ENCODE measurements around the gene HSP90AA1. TPM values are rescaled to one million over a fixed set of nuclear protein-coding genes. Genes with fewer than 3 reads are reported as not detected.

HSP90AA1 gene
- total and polyA plus RNA-seq, 3 donors from 2014 or later, result 385 to 638 (median 519) TPM

GRCh38 chr14:102063808-102064429 lies 22.9 kb downstream of the HSP90AA1 start:
- H3K27me3 ChIP-seq, result no peaks in the 10 kb centered on the region
- no peaks in the 10 kb centered on the region for H3K36me3 ChIP-seq (ENCODE audit: low read depth, missing control alignments)
- 59 to 67% methylated on average over 14 of the region's 14 CpGs for WGBS, 2 donors
- DNase-seq, result no peak
- H3K4me1 ChIP-seq, result peaks cover 4% of the 10 kb centered on the region
- H3K4me3 ChIP-seq, result no peak overlapping the region
- intact Hi-C loops (cut with DNase I; ENCODE audit: low total_unique reads), result no loop called here
- no peaks in the 10 kb centered on the region for H3K9me3 ChIP-seq
- TF ChIP-seq POLR2A (IDR thresholded peaks at IDR 0.05), result no peak
- no peak overlapping the region for H3K27ac ChIP-seq

GRCh38 chr14:102063109-102063807 lies 23.6 kb downstream of the HSP90AA1 start:
- Histone ChIP-seq H3K4me3 (no peak overlapping the region), H3K4me1 (peaks cover 4% of the 10 kb centered on the region), H3K27me3 (no peaks in the 10 kb centered on the region), H3K27ac (no peak overlapping the region), H3K9me3 (no peaks in the 10 kb centered on the region), H3K36me3 (ENCODE audit: low read depth, missing control alignments) (no peaks in the 10 kb centered on the region)
- no peak for TF ChIP-seq POLR2A (IDR thresholded peaks at IDR 0.05)
- TF ChIP-seq CTCF (IDR thresholded peaks at IDR 0.05), result peak in 2 of 3 experiments; percentile 26 to 35
- WGBS, 2 donors, result 17 to 22% methylated on average over 16 to 26 of the region's 26 CpGs
- intact Hi-C loops (cut with DNase I; ENCODE audit: low total_unique reads), result no loop called here
- peak; percentile 87 for DNase-seq

- intact Hi-C loops (cut with DNase I; ENCODE audit: low total_unique reads), result no loop called here
- H3K9me3 ChIP-seq, result no peaks in the 10 kb centered on the region
- WGBS, 2 donors, result 76 to 87% methylated on average over 5 of the region's 5 CpGs
- H3K27ac ChIP-seq, result no peak overlapping the region
- H3K4me3 ChIP-seq, result no peak overlapping the region
- H3K36me3 ChIP-seq (ENCODE audit: low read depth, missing control alignments), result no peaks in the 10 kb centered on the region
- no peak for DNase-seq
- TF ChIP-seq POLR2A (IDR thresholded peaks at IDR 0.05) (no peak), CTCF (IDR thresholded peaks at IDR 0.05) (no peak)
- H3K4me1 ChIP-seq, result peaks cover 4% of the 10 kb centered on the region
- no peaks in the 10 kb centered on the region for H3K27me3 ChIP-seq
Observed at GRCh38 chr14:102058961-102059360, 27.9 kb downstream of the HSP90AA1 start.

GRCh38 chr14:102058146-102058545 lies 28.7 kb downstream of the HSP90AA1 start:
- WGBS, 2 donors, result 69 to 72% methylated on average over 7 of the region's 7 CpGs
- Histone ChIP-seq H3K27me3 (no peaks in the 10 kb centered on the region), H3K4me1 (no peaks in the 10 kb centered on the region), H3K36me3 (ENCODE audit: low read depth, missing control alignments) (no peaks in the 10 kb centered on the region), H3K4me3 (no peak overlapping the region), H3K9me3 (no peaks in the 10 kb centered on the region), H3K27ac (no peak overlapping the region)
- intact Hi-C loops (cut with DNase I; ENCODE audit: low total_unique reads), result no loop called here
- DNase-seq, result no peak
- no peak for TF ChIP-seq POLR2A (IDR thresholded peaks at IDR 0.05)
- TF ChIP-seq CTCF (IDR thresholded peaks at IDR 0.05), result no peak

GRCh38 chr14:102057480-102058114 lies 29.2 kb downstream of the HSP90AA1 start:
- 60 to 62% methylated on average over 10 of the region's 10 CpGs for WGBS, 2 donors
- intact Hi-C loops (cut with DNase I; ENCODE audit: low total_unique reads), result no loop called here
- H3K27ac ChIP-seq, result no peak overlapping the region

More at GRCh38 chr14:102057480-102058114, 29.2 kb downstream of the HSP90AA1 start:
- Histone ChIP-seq H3K4me1 (no peaks in the 10 kb centered on the region), H3K9me3 (no peaks in the 10 kb centered on the region), H3K27me3 (no peaks in the 10 kb centered on the region), H3K4me3 (no peak overlapping the region), H3K36me3 (ENCODE audit: low read depth, missing control alignments) (no peaks in the 10 kb centered on the region)
- DNase-seq, result no peak
- TF ChIP-seq CTCF (IDR thresholded peaks at IDR 0.05) (no peak), POLR2A (IDR thresholded peaks at IDR 0.05) (no peak)
